Measurements from ENCODE around the gene ZNF750. TPM values are rescaled to one million over a fixed set of nuclear protein-coding genes. Genes with fewer than 3 reads are reported as not detected.

ZNF750 gene
- total and polyA plus RNA-seq, 2 donors (not counting 3 experiments of a cell fraction or from before 2014, with no cell fraction given): 0.15 to 0.80 TPM

- BruUV-seq (replicated peaks): no TSS peak
- H3K79me2 ChIP-seq (ENCODE audit: control insufficient read depth, insufficient read depth, low read length): peaks cover 2% of the 10 kb centered on the region
- H3K27ac ChIP-seq (ENCODE audit: insufficient read depth, low read depth, low read length): no peak overlapping the region
- FAIRE-seq (no peak), DNase-seq (ENCODE audit: low read depth, low spot score) (no peak)
- no peak overlapping the region for H3K9ac ChIP-seq (replicated peaks; ENCODE audit: extremely low read depth, insufficient read depth, low read length)
- H3K36me3 ChIP-seq (ENCODE audit: control insufficient read depth in 2 of 2, extremely low read depth in 1 of 2, insufficient read depth in 2 of 2, low read length in 2 of 2): peaks cover 0 to 5% of the 10 kb centered on the region in 2 experiments
- H3K9me1 ChIP-seq (replicated peaks; ENCODE audit: control insufficient read depth, extremely low read depth, insufficient read depth, low read length): no peaks in the 10 kb centered on the region
- H3K4me3 ChIP-seq (replicated peaks in 1 of 3; ENCODE audit: insufficient read depth in 1 of 3, low read depth in 1 of 3, low read length in 3 of 3): no peak overlapping the region
- ChIA-PET CTCF (interaction anchor here (1.8 kb wide), 1 partner anchor 14 kb away, joined by 5 read pairs; no protein-coding TSS in a partner anchor), POLR2A (no interaction called here)
- H3K27me3 ChIP-seq (ENCODE audit: control insufficient read depth in 2 of 2, insufficient read depth in 2 of 2, low read length in 2 of 2): no peaks in the 10 kb centered on the region
- no peak overlapping the region for H3K4me2 ChIP-seq (ENCODE audit: insufficient read depth, low read length)
- TF ChIP-seq POLR2AphosphoS5 (IDR thresholded peaks at IDR 0.05; ENCODE audit: insufficient read depth, low read depth, low read length) (no peak), CTCF (IDR thresholded peaks at IDR 0.05; ENCODE audit: extremely low read depth in 1 of 2, insufficient read depth in 1 of 2, low read depth in 1 of 2, low read length in 2 of 2) (no peak), EZH2 (IDR thresholded peaks at IDR 0.05; ENCODE audit: borderline replicate concordance, low read depth, low read length, severe bottlenecking) (no peak), FOS (IDR thresholded peaks at IDR 0.05; ENCODE audit: borderline replicate concordance, insufficient read depth, low read length) (no peak), MAX (IDR thresholded peaks at IDR 0.05; ENCODE audit: insufficient read depth, insufficient read length) (no peak), POLR2A (IDR thresholded peaks at IDR 0.05; ENCODE audit: low read depth, low read length) (no peak), MYC (IDR thresholded peaks at IDR 0.05; ENCODE audit: low read depth, low read length) (no peak), JUN (IDR thresholded peaks at IDR 0.05; ENCODE audit: borderline replicate concordance, insufficient read depth, insufficient read length, low read depth) (no peak), GATA2 (IDR thresholded peaks at IDR 0.05; ENCODE audit: insufficient read depth, insufficient read length, low read depth, low read length) (no peak)
- dilution Hi-C loops (cut with MboI; ENCODE audit: extremely low pct_ligation_motif_present, low sequenced_read_pairs): no loop called here
- no peaks in the 10 kb centered on the region for H3K9me3 ChIP-seq (replicated peaks; ENCODE audit: control insufficient read depth, insufficient read depth, low read length)
- intact Hi-C loops (cut with micrococcal nuclease): no loop called here
- H2AFZ ChIP-seq (ENCODE audit: low read depth, low read length): no peak overlapping the region
- H4K20me1 ChIP-seq (replicated peaks; ENCODE audit: control insufficient read depth, extremely low read depth, insufficient read depth, low read length): no peaks in the 10 kb centered on the region
- no peaks in the 10 kb centered on the region for H3K4me1 ChIP-seq (ENCODE audit: control insufficient read depth, extremely low read depth, insufficient read depth, low read length)
Observed at GRCh38 chr17:82795615-82796014, 44.2 kb downstream of the ZNF750 start.
